Measurements from ENCODE around the gene ERICH6.

The ERICH6 gene

GRCh38 chr3:150682824-150683223 lies 20.9 kb downstream of the ERICH6 start:
- no peak overlapping the region for H4K12ac ChIP-seq (ENCODE audit: low read depth, low read length)
- no peaks in the 10 kb centered on the region for H3K27me3 ChIP-seq (ENCODE audit: insufficient read depth, low read length)
- no peaks in the 10 kb centered on the region for H3K9me3 ChIP-seq (ENCODE audit: insufficient read depth, low read depth, low read length)
- no peak overlapping the region for H4K91ac ChIP-seq (ENCODE audit: low read depth, low read length)
- H3K4me3 ChIP-seq (ENCODE audit: low read depth, low read length) = no peak overlapping the region
- H2BK120ac ChIP-seq (ENCODE audit: insufficient read depth, low read length, poor library complexity) = no peak overlapping the region
- no peak overlapping the region for H3K14ac ChIP-seq (ENCODE audit: low read length)
- no peaks in the 10 kb centered on the region for H3K79me2 ChIP-seq (ENCODE audit: control insufficient read depth, insufficient read depth, low read length, poor library complexity)
- no peak overlapping the region for H3K18ac ChIP-seq (ENCODE audit: low read length)
- no peak for DNase-seq
- no peak overlapping the region for H2AK5ac ChIP-seq (ENCODE audit: low read length)
- H3K4me1 ChIP-seq (ENCODE audit: control insufficient read depth in 1 of 2, insufficient read depth in 2 of 2, low read length in 2 of 2) = no peaks in the 10 kb centered on the region
- no peak overlapping the region for H4K8ac ChIP-seq (ENCODE audit: low read depth, low read length)
- no peak overlapping the region for H2BK12ac ChIP-seq (ENCODE audit: low read length)
- H2AFZ ChIP-seq (ENCODE audit: insufficient read depth, low read length, poor library complexity) = no peak overlapping the region
- H3K4ac ChIP-seq (ENCODE audit: low read depth, low read length) = no peak overlapping the region
- no peak overlapping the region for H2BK5ac ChIP-seq (ENCODE audit: low read depth, low read length, poor library complexity)
- H3K36me3 ChIP-seq (ENCODE audit: control insufficient read depth in 1 of 2, insufficient read depth in 2 of 2, low read length in 2 of 2) = no peaks in the 10 kb centered on the region
- no peak overlapping the region for H3K23ac ChIP-seq (ENCODE audit: low read length)
- H3K27ac ChIP-seq (ENCODE audit: low read depth, low read length) = no peak overlapping the region
- no peak overlapping the region for H3K9ac ChIP-seq (ENCODE audit: low read length)
- H3K4me2 ChIP-seq (ENCODE audit: low read length) = no peak overlapping the region
- no peaks in the 10 kb centered on the region for H3K79me1 ChIP-seq (ENCODE audit: low read length)

DNA sequence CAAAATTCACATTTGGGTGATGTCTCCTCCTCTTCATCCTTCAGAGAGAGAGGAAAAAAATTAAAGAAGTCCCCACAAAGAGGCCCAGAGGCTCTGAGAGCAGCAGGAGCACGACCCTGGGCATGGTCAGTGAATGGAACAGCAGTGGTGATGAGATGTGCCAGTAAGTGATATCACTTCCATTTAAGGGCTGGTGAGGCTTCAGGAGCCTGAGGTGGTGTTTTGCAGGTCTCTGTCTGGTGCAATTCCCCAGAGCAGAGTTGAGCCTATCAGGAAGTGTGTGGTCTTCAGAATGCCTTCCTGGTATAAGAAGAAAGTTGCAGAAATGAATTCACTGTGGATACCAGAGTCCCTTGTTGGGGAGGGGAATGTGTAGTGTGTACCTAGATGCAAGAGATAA lies 21.4 kb downstream of the ERICH6 start:
- WGBS (ENCODE audit: extremely low coverage, insufficient coverage, insufficient read length) = no CpG with 5 or more reads among the region's 1 CpG
- H3K79me2 ChIP-seq (ENCODE audit: control insufficient read depth, insufficient read depth, low read length, poor library complexity) = no peaks in the 10 kb centered on the region
- no peaks in the 10 kb centered on the region for H3K36me3 ChIP-seq (ENCODE audit: control insufficient read depth in 1 of 2, insufficient read depth in 2 of 2, low read length in 2 of 2)
- H3K4me2 ChIP-seq (ENCODE audit: low read length) = no peak overlapping the region
- H3K79me1 ChIP-seq (ENCODE audit: low read length) = no peaks in the 10 kb centered on the region
- H2AK5ac ChIP-seq (ENCODE audit: low read length) = no peak overlapping the region
- H3K27ac ChIP-seq (ENCODE audit: low read depth, low read length) = no peak overlapping the region
- no peak overlapping the region for H2BK120ac ChIP-seq (ENCODE audit: insufficient read depth, low read length, poor library complexity)
- H3K4me1 ChIP-seq (ENCODE audit: control insufficient read depth in 1 of 2, insufficient read depth in 2 of 2, low read length in 2 of 2) = no peaks in the 10 kb centered on the region
- no peak overlapping the region for H3K18ac ChIP-seq (ENCODE audit: low read length)
- H3K14ac ChIP-seq (ENCODE audit: low read length) = no peak overlapping the region
- H3K9me3 ChIP-seq (ENCODE audit: insufficient read depth, low read depth, low read length) = no peaks in the 10 kb centered on the region
- no peak overlapping the region for H3K4ac ChIP-seq (ENCODE audit: low read depth, low read length)
- H4K8ac ChIP-seq (ENCODE audit: low read depth, low read length) = no peak overlapping the region
- no peak overlapping the region for H3K4me3 ChIP-seq (ENCODE audit: low read depth, low read length)
- H4K12ac ChIP-seq (ENCODE audit: low read depth, low read length) = no peak overlapping the region
- no peak overlapping the region for H2AFZ ChIP-seq (ENCODE audit: insufficient read depth, low read length, poor library complexity)
- H3K9ac ChIP-seq (ENCODE audit: low read length) = no peak overlapping the region
- no peak overlapping the region for H4K91ac ChIP-seq (ENCODE audit: low read depth, low read length)
- H3K23ac ChIP-seq (ENCODE audit: low read length) = no peak overlapping the region
- no peak overlapping the region for H2BK5ac ChIP-seq (ENCODE audit: low read depth, low read length, poor library complexity)
- H2BK12ac ChIP-seq (ENCODE audit: low read length) = no peak overlapping the region
- no peak for DNase-seq
- no peaks in the 10 kb centered on the region for H3K27me3 ChIP-seq (ENCODE audit: insufficient read depth, low read length)

GRCh38 chr3:150681057-150681456 lies 22.7 kb downstream of the ERICH6 start:
- H3K27me3 ChIP-seq (ENCODE audit: insufficient read depth, low read length) = no peaks in the 10 kb centered on the region
- WGBS (ENCODE audit: extremely low coverage, insufficient coverage, insufficient read length) = no CpG with 5 or more reads among the region's 2 CpGs
- H3K36me3 ChIP-seq (ENCODE audit: control insufficient read depth in 1 of 2, insufficient read depth in 2 of 2, low read length in 2 of 2) = no peaks in the 10 kb centered on the region
- no peak overlapping the region for H2AFZ ChIP-seq (ENCODE audit: insufficient read depth, low read length, poor library complexity)
- H4K91ac ChIP-seq (ENCODE audit: low read depth, low read length) = no peak overlapping the region
- H3K4ac ChIP-seq (ENCODE audit: low read depth, low read length) = no peak overlapping the region
- no peaks in the 10 kb centered on the region for H3K79me2 ChIP-seq (ENCODE audit: control insufficient read depth, insufficient read depth, low read length, poor library complexity)
- H3K27ac ChIP-seq (ENCODE audit: low read depth, low read length) = no peak overlapping the region
- H3K18ac ChIP-seq (ENCODE audit: low read length) = no peak overlapping the region
- H2AK5ac ChIP-seq (ENCODE audit: low read length) = no peak overlapping the region
- H3K79me1 ChIP-seq (ENCODE audit: low read length) = no peaks in the 10 kb centered on the region
- no peak overlapping the region for H3K9ac ChIP-seq (ENCODE audit: low read length)
- H2BK5ac ChIP-seq (ENCODE audit: low read depth, low read length, poor library complexity) = no peak overlapping the region
- no peak overlapping the region for H3K4me3 ChIP-seq (ENCODE audit: low read depth, low read length)
- H3K9me3 ChIP-seq (ENCODE audit: insufficient read depth, low read depth, low read length) = no peaks in the 10 kb centered on the region
- no peak overlapping the region for H2BK120ac ChIP-seq (ENCODE audit: insufficient read depth, low read length, poor library complexity)
- no peaks in the 10 kb centered on the region for H3K4me1 ChIP-seq (ENCODE audit: control insufficient read depth in 1 of 2, insufficient read depth in 2 of 2, low read length in 2 of 2)
- no peak overlapping the region for H4K8ac ChIP-seq (ENCODE audit: low read depth, low read length)
- no peak overlapping the region for H2BK12ac ChIP-seq (ENCODE audit: low read length)
- H4K12ac ChIP-seq (ENCODE audit: low read depth, low read length) = no peak overlapping the region
- H3K23ac ChIP-seq (ENCODE audit: low read length) = no peak overlapping the region
- no peak overlapping the region for H3K4me2 ChIP-seq (ENCODE audit: low read length)
- no peak for DNase-seq
- no peak overlapping the region for H3K14ac ChIP-seq (ENCODE audit: low read length)

DNA sequence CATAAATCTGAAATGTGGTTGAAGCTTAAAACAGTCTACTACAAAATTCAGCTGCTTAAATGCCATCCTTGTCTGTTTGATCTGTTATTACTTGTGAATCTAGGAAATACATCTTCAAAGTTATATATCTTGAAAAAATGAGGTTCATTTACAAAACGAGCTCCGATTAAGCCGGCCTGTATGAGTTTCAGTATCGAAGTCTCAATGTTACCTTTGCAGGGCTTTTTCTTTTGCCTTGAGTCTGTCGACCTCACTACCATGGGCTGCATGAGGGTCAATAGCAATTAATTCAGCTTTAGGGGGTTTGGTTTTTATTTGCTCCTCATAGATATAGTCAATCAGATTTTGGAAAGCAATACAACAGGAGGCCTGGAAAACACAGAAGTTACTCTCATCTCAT lies 23.2 kb downstream of the ERICH6 start:
- Histone ChIP-seq H2AFZ (ENCODE audit: insufficient read depth, low read length, poor library complexity) (no peak overlapping the region), H2BK120ac (ENCODE audit: insufficient read depth, low read length, poor library complexity) (no peak overlapping the region), H3K4me1 (ENCODE audit: control insufficient read depth in 1 of 2, insufficient read depth in 2 of 2, low read length in 2 of 2) (no peaks in the 10 kb centered on the region), H3K4me2 (ENCODE audit: low read length) (no peak overlapping the region), H3K23ac (ENCODE audit: low read length) (no peak overlapping the region), H3K4me3 (ENCODE audit: low read depth, low read length) (no peak overlapping the region), H2BK5ac (ENCODE audit: low read depth, low read length, poor library complexity) (no peak overlapping the region), H3K9ac (ENCODE audit: low read length) (no peak overlapping the region), H2AK5ac (ENCODE audit: low read length) (no peak overlapping the region), H4K91ac (ENCODE audit: low read depth, low read length) (no peak overlapping the region), H3K27me3 (ENCODE audit: insufficient read depth, low read length) (no peaks in the 10 kb centered on the region), H3K18ac (ENCODE audit: low read length) (no peak overlapping the region), H3K79me1 (ENCODE audit: low read length) (no peaks in the 10 kb centered on the region), H3K36me3 (ENCODE audit: control insufficient read depth in 1 of 2, insufficient read depth in 2 of 2, low read length in 2 of 2) (no peaks in the 10 kb centered on the region), H4K8ac (ENCODE audit: low read depth, low read length) (no peak overlapping the region), H3K79me2 (ENCODE audit: control insufficient read depth, insufficient read depth, low read length, poor library complexity) (no peaks in the 10 kb centered on the region), H3K27ac (ENCODE audit: low read depth, low read length) (no peak overlapping the region), H3K14ac (ENCODE audit: low read length) (no peak overlapping the region), H3K4ac (ENCODE audit: low read depth, low read length) (no peak overlapping the region), H2BK12ac (ENCODE audit: low read length) (no peak overlapping the region), H3K9me3 (ENCODE audit: insufficient read depth, low read depth, low read length) (no peaks in the 10 kb centered on the region), H4K12ac (ENCODE audit: low read depth, low read length) (no peak overlapping the region)
- WGBS (ENCODE audit: extremely low coverage, insufficient coverage, insufficient read length) = no CpG with 5 or more reads among the region's 5 CpGs
- DNase-seq = no peak

DNA sequence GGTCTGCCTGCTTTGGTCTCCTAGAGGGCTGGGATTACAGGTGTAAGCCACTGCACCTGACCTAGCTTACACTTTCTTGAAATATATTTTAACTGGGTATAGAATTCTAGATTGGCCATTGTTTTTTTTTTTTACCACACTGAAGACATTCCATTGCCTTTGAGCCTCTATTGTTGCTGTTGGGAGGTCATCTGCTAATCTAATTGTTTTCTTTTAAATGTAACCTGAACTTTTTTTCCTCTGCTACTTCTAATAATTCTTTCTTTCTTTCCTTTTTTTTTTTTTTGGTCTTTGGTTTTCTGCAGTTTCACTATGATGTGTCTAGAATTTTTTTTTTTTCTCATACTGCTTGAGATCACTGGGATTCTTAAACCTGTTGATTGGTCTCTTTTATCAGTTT lies 28.1 kb downstream of the ERICH6 start:
- H2AK5ac ChIP-seq (ENCODE audit: low read length) = no peak overlapping the region
- no peaks in the 10 kb centered on the region for H3K4me1 ChIP-seq (ENCODE audit: control insufficient read depth in 1 of 2, insufficient read depth in 2 of 2, low read length in 2 of 2)
- H3K79me1 ChIP-seq (ENCODE audit: low read length) = no peaks in the 10 kb centered on the region
- no peaks in the 10 kb centered on the region for H3K27me3 ChIP-seq (ENCODE audit: insufficient read depth, low read length)
- H3K18ac ChIP-seq (ENCODE audit: low read length) = no peak overlapping the region
- H4K12ac ChIP-seq (ENCODE audit: low read depth, low read length) = no peak overlapping the region
- no peaks in the 10 kb centered on the region for H3K36me3 ChIP-seq (ENCODE audit: control insufficient read depth in 1 of 2, insufficient read depth in 2 of 2, low read length in 2 of 2)
- H3K9ac ChIP-seq (ENCODE audit: low read length) = no peak overlapping the region
- H3K23ac ChIP-seq (ENCODE audit: low read length) = no peak overlapping the region
- H4K8ac ChIP-seq (ENCODE audit: low read depth, low read length) = no peak overlapping the region
- peaks cover 3% of the 10 kb centered on the region for H3K9me3 ChIP-seq (ENCODE audit: insufficient read depth, low read depth, low read length)
- no peak overlapping the region for H2BK120ac ChIP-seq (ENCODE audit: insufficient read depth, low read length, poor library complexity)
- no peak overlapping the region for H3K14ac ChIP-seq (ENCODE audit: low read length)
- no peak overlapping the region for H3K27ac ChIP-seq (ENCODE audit: low read depth, low read length)
- H2BK12ac ChIP-seq (ENCODE audit: low read length) = no peak overlapping the region
- no peaks in the 10 kb centered on the region for H3K79me2 ChIP-seq (ENCODE audit: control insufficient read depth, insufficient read depth, low read length, poor library complexity)
- no peak for DNase-seq
- H3K4ac ChIP-seq (ENCODE audit: low read depth, low read length) = no peak overlapping the region
- H2BK5ac ChIP-seq (ENCODE audit: low read depth, low read length, poor library complexity) = no peak overlapping the region
- no peak overlapping the region for H4K91ac ChIP-seq (ENCODE audit: low read depth, low read length)
- H2AFZ ChIP-seq (ENCODE audit: insufficient read depth, low read length, poor library complexity) = no peak overlapping the region
- no peak overlapping the region for H3K4me3 ChIP-seq (ENCODE audit: low read depth, low read length)
- H3K4me2 ChIP-seq (ENCODE audit: low read length) = no peak overlapping the region

Data from trophoblast cell (in vitro differentiated cells and primary cell).